B cell (primary cell): ENCODE data around the gene INPP4A.

Experiments
- EZH2 ChIP-seq: IDR thresholded peaks from 2 replicates; pipeline ENCODE4 v1.6.1; 2012; ENCODE audit warnings: borderline replicate concordance, low read depth, mild to moderate bottlenecking, moderate library complexity, low read length; ENCODE audit not compliant: insufficient read depth, poor library complexity, severe bottlenecking
- TF ChIP-seq, protein P1 (sequence below): fragments of 200-600 bp; IDR thresholded peaks from one replicate; pipeline ENCODE4 v1.8.0; 2022; ENCODE audit warnings: antibody characterized with exemption, mild to moderate bottlenecking

- no peak for TF ChIP-seq EZH2
- TF ChIP-seq, protein P1, sequence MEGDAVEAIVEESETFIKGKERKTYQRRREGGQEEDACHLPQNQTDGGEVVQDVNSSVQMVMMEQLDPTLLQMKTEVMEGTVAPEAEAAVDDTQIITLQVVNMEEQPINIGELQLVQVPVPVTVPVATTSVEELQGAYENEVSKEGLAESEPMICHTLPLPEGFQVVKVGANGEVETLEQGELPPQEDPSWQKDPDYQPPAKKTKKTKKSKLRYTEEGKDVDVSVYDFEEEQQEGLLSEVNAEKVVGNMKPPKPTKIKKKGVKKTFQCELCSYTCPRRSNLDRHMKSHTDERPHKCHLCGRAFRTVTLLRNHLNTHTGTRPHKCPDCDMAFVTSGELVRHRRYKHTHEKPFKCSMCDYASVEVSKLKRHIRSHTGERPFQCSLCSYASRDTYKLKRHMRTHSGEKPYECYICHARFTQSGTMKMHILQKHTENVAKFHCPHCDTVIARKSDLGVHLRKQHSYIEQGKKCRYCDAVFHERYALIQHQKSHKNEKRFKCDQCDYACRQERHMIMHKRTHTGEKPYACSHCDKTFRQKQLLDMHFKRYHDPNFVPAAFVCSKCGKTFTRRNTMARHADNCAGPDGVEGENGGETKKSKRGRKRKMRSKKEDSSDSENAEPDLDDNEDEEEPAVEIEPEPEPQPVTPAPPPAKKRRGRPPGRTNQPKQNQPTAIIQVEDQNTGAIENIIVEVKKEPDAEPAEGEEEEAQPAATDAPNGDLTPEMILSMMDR: no peak
Measured at GRCh38 chr2:98643496-98644100, 198.9 kb downstream of the INPP4A start.
